HL-60 (cell line): ENCODE measurements around the gene AP2B1.
"Not testable (repeated sequence)": the region's sequence is repeated elsewhere in the genome, so short reads cannot be mapped to it uniquely, and the experiment has no call there.

Source experiments
- DNase-seq, 2 experiments: peaks; one replicate each; pipeline ENCODE4 v3.0.0-alpha.2; 2010 to 2020; ENCODE audit warnings: low read depth in 1 of 2, low spot score in 1 of 2
- H3K27ac ChIP-seq: fragments of 250-450 bp; sonication (Bioruptor Pico); replicated peaks from 2 replicates; pipeline ENCODE4 v1.5.1; 2020; ENCODE audit warnings: mild to moderate bottlenecking, moderate library complexity
- H3K27me3 ChIP-seq: fragments of 250-450 bp; sonication (Bioruptor Pico); 2 replicates; pipeline ENCODE4 v1.5.1; 2021; ENCODE audit warnings: mild to moderate bottlenecking, moderate library complexity; ENCODE audit not compliant: insufficient read depth, poor library complexity, severe bottlenecking
- H3K4me3 ChIP-seq: replicated peaks from 2 replicates; pipeline ENCODE4 v1.5.1; 2011; ENCODE audit warnings: mild to moderate bottlenecking, control low read depth, low read length; ENCODE audit not compliant: insufficient read depth
- CTCF ChIP-seq: IDR thresholded peaks from one replicate; pipeline ENCODE4 v1.5.1; 2011; ENCODE audit warnings: low read length, control low read depth, inconsistent platforms; ENCODE audit not compliant: insufficient read depth
- GABPA ChIP-seq: IDR thresholded peaks from 2 replicates; pipeline ENCODE4 v1.6.1; 2012; ENCODE audit warnings: low read depth
- POLR2AphosphoS5 ChIP-seq: IDR thresholded peaks from 2 replicates; pipeline ENCODE4 v1.6.1; 2012; ENCODE audit warnings: low read depth
- REST ChIP-seq: IDR thresholded peaks from 2 replicates; pipeline ENCODE4 v1.6.1; 2012; ENCODE audit warnings: low read depth; ENCODE audit not compliant: insufficient replicate concordance
- SPI1 ChIP-seq: IDR thresholded peaks from 2 replicates; pipeline ENCODE4 v1.6.1; 2012; ENCODE audit warnings: low read depth, mild to moderate bottlenecking, borderline replicate concordance

Gene AP2B1

GRCh38 chr17:35695613-35696012 lies 108.5 kb downstream of the AP2B1 start:
- no peak for DNase-seq
- Histone ChIP-seq H3K27ac (no peak overlapping the region), H3K4me3 (no peak overlapping the region), H3K27me3 (no peaks in the 10 kb centered on the region)
- TF ChIP-seq POLR2AphosphoS5 (no peak), GABPA (no peak), SPI1 (no peak)

GRCh38 chr17:35698800-35699199 lies 111.7 kb downstream of the AP2B1 start:
- H3K27me3 ChIP-seq = no peaks in the 10 kb centered on the region
- H3K4me3 ChIP-seq = no peak overlapping the region
- DNase-seq = no peak
- H3K27ac ChIP-seq = no peak overlapping the region
- no peak for TF ChIP-seq GABPA
- no peak for TF ChIP-seq REST
- no peak for TF ChIP-seq SPI1
- TF ChIP-seq CTCF = no peak
- TF ChIP-seq POLR2AphosphoS5 = no peak

GRCh38 chr17:35700150-35700549 lies 113.0 kb downstream of the AP2B1 start:
- no peak overlapping the region for H3K27ac ChIP-seq
- H3K27me3 ChIP-seq = no peaks in the 10 kb centered on the region
- no peak for DNase-seq
- no peak for TF ChIP-seq GABPA
- no peak for TF ChIP-seq SPI1
- TF ChIP-seq CTCF = no peak
- no peak for TF ChIP-seq POLR2AphosphoS5
- TF ChIP-seq REST = no peak
- no peak overlapping the region for H3K4me3 ChIP-seq

- no peak for TF ChIP-seq SPI1
- DNase-seq = no peak
- Histone ChIP-seq H3K27me3 (no peaks in the 10 kb centered on the region), H3K27ac (no peak overlapping the region), H3K4me3 (no peak overlapping the region)
Observed at GRCh38 chr17:35701491-35701890, 114.4 kb downstream of the AP2B1 start.

- DNase-seq, H3K27me3 ChIP-seq, H3K27ac ChIP-seq, H3K4me3 ChIP-seq: not testable (repeated sequence)
Observed at GRCh38 chr17:35703308-35703707, 116.2 kb downstream of the AP2B1 start.
